Thyroid gland (tissue), 4 donors: ENCODE results near the gene CHRD. TPM values are rescaled to one million over a fixed set of nuclear protein-coding genes. Genes with fewer than 3 reads are reported as not detected.

ENCODE experiments used
- DNase-seq, 2 donors: peaks; one replicate each; pipeline ENCODE4 v3.0.0-alpha.2; 2019
- H3K27ac ChIP-seq, 3 donors: fragments of 200-600 bp; sonication (generic); 1 replicate in 2 of 3; 2 replicates in 1 of 3; pipeline ENCODE4 v1.5.1; 2016 to 2019; ENCODE audit warnings: mild to moderate bottlenecking in 1 of 3, moderate library complexity in 1 of 3
- H3K27me3 ChIP-seq: fragments of 200-600 bp; sonication (generic); one replicate; pipeline ENCODE4 v1.5.1; 2019
- H3K36me3 ChIP-seq, 2 donors: fragments of 200-600 bp; sonication (generic); one replicate each; pipeline ENCODE4 v1.5.1; 2016 to 2019
- H3K4me1 ChIP-seq, 2 donors: fragments of 200-600 bp; sonication (generic); one replicate each; pipeline ENCODE4 v1.5.1; 2017 to 2019
- H3K4me3 ChIP-seq, 3 donors: fragments of 200-600 bp; sonication (generic); replicated peaks in 1 of 3; 1 replicate in 2 of 3; 2 replicates in 1 of 3; pipeline ENCODE4 v1.5.1; 2016; ENCODE audit warnings: mild to moderate bottlenecking in 1 of 3
- H3K9me3 ChIP-seq: fragments of 200-600 bp; sonication (generic); one replicate; pipeline ENCODE4 v1.5.1; 2017
- CTCF ChIP-seq, 6 experiments: fragments of 200-600 bp in 3 of 6; fragments of 450-650 bp in 3 of 6; sonication (generic) in 3 of 6; IDR thresholded peaks; one replicate each; pipeline ENCODE4 v1.5.1; 2016 to 2019; ENCODE audit warnings: antibody characterized with exemption in 6 of 6, mild to moderate bottlenecking in 2 of 6, inconsistent platforms in 1 of 6, moderate library complexity in 1 of 6
- POLR2A ChIP-seq, 2 donors: fragments of 450-650 bp; IDR thresholded peaks; one replicate each; pipeline ENCODE4 v1.6.1; 2017; ENCODE audit warnings: antibody characterized with exemption in 2 of 2, mild to moderate bottlenecking in 2 of 2, moderate library complexity in 1 of 2
- WGBS, 2 donors: methylation state at CpG; one replicate each; pipeline ENCODE4 v1.1.5; 2017; 5-methylcytosine and 5-hydroxymethylcytosine counted together
- intact Hi-C: fragments of 100-400 bp; cut with DNase I; formaldehyde crosslinking; loops from one replicate; pipeline ENCODE4 v1.15.1; 2023
- total RNA-seq, 4 donors: library from RNA; depleted of rRNA; stranded (reverse); fragments of >200 nt; gene quantifications; one replicate each; pipeline ENCODE4 v1.2.3, GENCODE V29; 2016

CHRD gene
- total RNA-seq, 4 donors from 2014 or later = 4.1 to 14.8 (median 8.0) TPM

- H3K9me3 ChIP-seq = no peaks in the 10 kb centered on the region
- WGBS, 2 donors = 94 to 96% methylated on average over 6 to 11 of the region's 12 CpGs
Observed at GRCh38 chr3:184387174-184387714, 7.4 kb downstream of the CHRD start.

GRCh38 chr3:184388164-184388935 is 8.5 kb downstream of the CHRD start:
- no peak overlapping the region for H3K4me3 ChIP-seq
- TF ChIP-seq CTCF (IDR thresholded peaks at IDR 0.05) = no peak
- no peak for TF ChIP-seq POLR2A (IDR thresholded peaks at IDR 0.05)
- DNase-seq = no peak
- no peaks in the 10 kb centered on the region for H3K27me3 ChIP-seq
- H3K36me3 ChIP-seq = no peaks in the 10 kb centered on the region
- no peaks in the 10 kb centered on the region for H3K9me3 ChIP-seq
- no peaks in the 10 kb centered on the region for H3K4me1 ChIP-seq
- 76 to 79% methylated on average over 7 to 8 of the region's 8 CpGs for WGBS, 2 donors
- no peak overlapping the region for H3K27ac ChIP-seq
- intact Hi-C loops = no loop called here

More at GRCh38 chr3:184387174-184387714, 7.4 kb downstream of the CHRD start:
- Histone ChIP-seq H3K27me3 (no peaks in the 10 kb centered on the region), H3K27ac (no peak overlapping the region), H3K4me3 (no peak overlapping the region), H3K4me1 (no peaks in the 10 kb centered on the region), H3K36me3 (no peaks in the 10 kb centered on the region)
- TF ChIP-seq POLR2A (IDR thresholded peaks at IDR 0.05) = no peak
- no peak for TF ChIP-seq CTCF (IDR thresholded peaks at IDR 0.05)
- DNase-seq = no peak
- intact Hi-C loops = no loop called here

GRCh38 chr3:184388936-184389230 is 9.0 kb downstream of the CHRD start:
- no peaks in the 10 kb centered on the region for H3K27me3 ChIP-seq
- H3K4me1 ChIP-seq = no peaks in the 10 kb centered on the region
- DNase-seq = no peak
- no peaks in the 10 kb centered on the region for H3K9me3 ChIP-seq
- H3K27ac ChIP-seq = no peak overlapping the region
- TF ChIP-seq POLR2A (IDR thresholded peaks at IDR 0.05) (no peak), CTCF (IDR thresholded peaks at IDR 0.05) (no peak)
- H3K36me3 ChIP-seq = no peaks in the 10 kb centered on the region
- intact Hi-C loops = no loop called here
- WGBS, 2 donors = 79 to 80% methylated on average over 5 to 8 of the region's 8 CpGs
- no peak overlapping the region for H3K4me3 ChIP-seq

GRCh38 chr3:184389384-184389783 is 9.5 kb downstream of the CHRD start:
- Histone ChIP-seq H3K27ac (no peak overlapping the region), H3K9me3 (no peaks in the 10 kb centered on the region), H3K4me3 (no peak overlapping the region), H3K36me3 (no peaks in the 10 kb centered on the region), H3K27me3 (no peaks in the 10 kb centered on the region), H3K4me1 (no peaks in the 10 kb centered on the region)
- intact Hi-C loops = no loop called here
- DNase-seq = no peak
- 64 to 65% methylated on average over 5 of the region's 5 CpGs for WGBS, 2 donors
- TF ChIP-seq CTCF (IDR thresholded peaks at IDR 0.05) (no peak), POLR2A (IDR thresholded peaks at IDR 0.05) (no peak)

GRCh38 chr3:184389935-184390528 is 10.2 kb downstream of the CHRD start:
- Histone ChIP-seq H3K27ac (no peak overlapping the region), H3K4me1 (no peaks in the 10 kb centered on the region), H3K9me3 (no peaks in the 10 kb centered on the region), H3K36me3 (no peaks in the 10 kb centered on the region), H3K4me3 (no peak overlapping the region), H3K27me3 (no peaks in the 10 kb centered on the region)
- intact Hi-C loops = no loop called here
- TF ChIP-seq POLR2A (IDR thresholded peaks at IDR 0.05) (no peak), CTCF (IDR thresholded peaks at IDR 0.05) (no peak)
- WGBS, 2 donors = 90 to 92% methylated on average over 5 of the region's 5 CpGs
- DNase-seq = no peak
